Bronchial epithelial cell (primary cell): Measurements from ENCODE around the gene ZKSCAN1. TPM values are rescaled to one million over a fixed set of nuclear protein-coding genes. Genes with fewer than 3 reads are reported as not detected.
A peak's percentile ranks its signal among the peaks of the same experiment; 100 is the strongest.
"Not testable (repeated sequence)": the region's sequence is repeated elsewhere in the genome, so short reads cannot be mapped to it uniquely, and the experiment has no call there.

Source experiments
- DNase-seq: peaks from one replicate; pipeline ENCODE4 v3.0.0-alpha.2; 2010; ENCODE audit warnings: low read depth
- FAIRE-seq: peaks from 2 replicates; lab custom pipeline; 2011; peaks lifted over from hg19 to GRCh38; lab: Jason Lieb, UNC
- H3K27me3 ChIP-seq: 2 replicates; pipeline ENCODE4 v1.5.1; 2011; ENCODE audit warnings: low read length; ENCODE audit not compliant: control insufficient read depth, insufficient read depth
- H3K36me3 ChIP-seq: 2 replicates; pipeline ENCODE4 v1.5.1; 2011; ENCODE audit warnings: low read length; ENCODE audit not compliant: control insufficient read depth, insufficient read depth
- H3K4me3 ChIP-seq: 2 replicates; pipeline ENCODE4 v1.5.1; 2011; ENCODE audit warnings: mild to moderate bottlenecking, low read depth, low read length, control low read depth
- total RNA-seq: library from RNA; depleted of rRNA; stranded (reverse); fragments of >200 nt; gene quantifications from 2 replicates; pipeline ENCODE4 v1.2.1, GENCODE V29; 2014
- TF ChIP-seq, protein P1 (sequence below): IDR thresholded peaks from 2 replicates; pipeline ENCODE4 v1.5.1; 2011; ENCODE audit warnings: mild to moderate bottlenecking, moderate library complexity, low read length, control low read depth, inconsistent platforms; ENCODE audit not compliant: insufficient read depth, severe bottlenecking

Gene ZKSCAN1
- total RNA-seq, 1 donor from 2014 or later, result 25.0 TPM

- Histone ChIP-seq H3K36me3 (no peaks in the 10 kb centered on the region), H3K27me3 (no peaks in the 10 kb centered on the region), H3K4me3 (no peak overlapping the region)
- no peak for FAIRE-seq
- TF ChIP-seq, protein P1, sequence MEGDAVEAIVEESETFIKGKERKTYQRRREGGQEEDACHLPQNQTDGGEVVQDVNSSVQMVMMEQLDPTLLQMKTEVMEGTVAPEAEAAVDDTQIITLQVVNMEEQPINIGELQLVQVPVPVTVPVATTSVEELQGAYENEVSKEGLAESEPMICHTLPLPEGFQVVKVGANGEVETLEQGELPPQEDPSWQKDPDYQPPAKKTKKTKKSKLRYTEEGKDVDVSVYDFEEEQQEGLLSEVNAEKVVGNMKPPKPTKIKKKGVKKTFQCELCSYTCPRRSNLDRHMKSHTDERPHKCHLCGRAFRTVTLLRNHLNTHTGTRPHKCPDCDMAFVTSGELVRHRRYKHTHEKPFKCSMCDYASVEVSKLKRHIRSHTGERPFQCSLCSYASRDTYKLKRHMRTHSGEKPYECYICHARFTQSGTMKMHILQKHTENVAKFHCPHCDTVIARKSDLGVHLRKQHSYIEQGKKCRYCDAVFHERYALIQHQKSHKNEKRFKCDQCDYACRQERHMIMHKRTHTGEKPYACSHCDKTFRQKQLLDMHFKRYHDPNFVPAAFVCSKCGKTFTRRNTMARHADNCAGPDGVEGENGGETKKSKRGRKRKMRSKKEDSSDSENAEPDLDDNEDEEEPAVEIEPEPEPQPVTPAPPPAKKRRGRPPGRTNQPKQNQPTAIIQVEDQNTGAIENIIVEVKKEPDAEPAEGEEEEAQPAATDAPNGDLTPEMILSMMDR, result no peak
- DNase-seq, result no peak
Measured at GRCh38 chr7:100010901-100011300, 4.5 kb upstream of the ZKSCAN1 start.

DNA sequence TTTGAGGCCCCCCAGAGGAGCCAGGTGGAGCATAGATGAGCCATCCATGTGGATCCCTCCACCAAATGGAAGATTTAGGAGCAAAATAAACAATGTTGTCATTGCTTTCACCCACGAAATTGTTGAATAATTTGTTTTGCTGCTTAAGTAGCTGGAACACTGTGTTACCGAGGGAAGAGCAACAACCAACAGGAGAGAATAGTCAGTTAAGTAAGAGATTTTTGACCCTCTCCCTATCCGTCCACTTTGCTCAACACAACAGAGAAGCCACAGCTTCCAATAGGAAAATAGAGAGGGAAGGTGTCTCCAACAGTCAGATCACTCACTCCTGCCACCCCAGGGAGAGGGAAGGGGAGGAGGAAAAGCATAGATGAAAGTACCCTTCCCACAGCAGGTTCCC, 3.9 kb upstream of the ZKSCAN1 start:
- DNase-seq, result no peak
- no peak for FAIRE-seq
- TF ChIP-seq, protein P1, result no peak

DNA sequence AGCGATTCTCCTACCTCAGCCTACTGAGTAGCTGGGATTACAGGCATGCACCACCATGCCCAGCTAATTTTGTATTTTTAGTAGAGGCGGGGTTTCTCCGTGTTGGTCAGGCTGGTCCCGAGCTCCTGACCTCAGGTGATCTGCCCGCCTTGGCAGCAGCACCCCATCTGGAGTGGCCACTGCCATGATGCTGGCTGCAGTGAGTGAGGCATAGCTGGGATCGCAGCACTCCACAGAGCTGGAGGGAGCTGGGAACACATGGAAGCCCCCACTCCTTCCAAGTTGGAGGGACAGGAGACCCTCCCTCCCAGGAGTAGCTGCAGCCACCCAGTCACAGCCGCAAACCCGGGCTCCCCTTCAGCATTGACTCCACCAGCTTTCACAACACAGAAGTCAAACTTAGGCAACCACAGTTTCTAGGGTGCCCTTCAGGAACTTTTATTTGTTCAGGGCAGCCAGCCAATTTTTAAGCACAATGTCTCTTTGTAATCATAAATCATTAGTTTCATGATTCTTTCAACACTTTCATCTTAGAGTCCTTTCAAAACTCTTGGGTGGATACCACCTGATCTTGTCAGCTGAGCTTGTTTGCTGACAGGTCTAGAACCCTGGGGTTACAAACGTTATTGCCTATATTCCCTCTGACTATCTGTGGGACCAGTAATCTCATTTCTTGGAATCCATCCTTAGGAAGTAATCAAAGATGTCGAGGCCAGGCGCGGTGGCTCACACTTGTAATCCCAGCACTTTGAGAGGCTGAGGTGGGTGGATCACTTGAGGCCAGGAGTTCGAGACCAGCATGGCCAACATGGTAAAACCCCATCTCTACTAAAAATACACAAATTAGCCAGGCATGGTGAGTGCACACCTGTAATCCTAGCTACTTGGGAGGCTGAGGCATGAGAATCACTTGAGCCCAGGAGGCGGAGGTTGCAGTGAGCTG, 2.7 kb upstream of the ZKSCAN1 start:
- not testable (repeated sequence) for H3K27me3 ChIP-seq, H3K4me3 ChIP-seq, FAIRE-seq, H3K36me3 ChIP-seq
- DNase-seq, result peak; percentile 69

More for the DNA sequence above, 3.9 kb upstream of the ZKSCAN1 start:
- no peak overlapping the region for H3K4me3 ChIP-seq
- H3K27me3 ChIP-seq, result no peaks in the 10 kb centered on the region
- no peaks in the 10 kb centered on the region for H3K36me3 ChIP-seq

- DNase-seq (peak; percentile 82), FAIRE-seq (no peak)
- H3K36me3 ChIP-seq, result no peaks in the 10 kb centered on the region
- no peak overlapping the region for H3K4me3 ChIP-seq
- H3K27me3 ChIP-seq, result no peaks in the 10 kb centered on the region
- TF ChIP-seq, protein P1, result no peak
Measured at GRCh38 chr7:100013328-100013676, 2.1 kb upstream of the ZKSCAN1 start.

DNA sequence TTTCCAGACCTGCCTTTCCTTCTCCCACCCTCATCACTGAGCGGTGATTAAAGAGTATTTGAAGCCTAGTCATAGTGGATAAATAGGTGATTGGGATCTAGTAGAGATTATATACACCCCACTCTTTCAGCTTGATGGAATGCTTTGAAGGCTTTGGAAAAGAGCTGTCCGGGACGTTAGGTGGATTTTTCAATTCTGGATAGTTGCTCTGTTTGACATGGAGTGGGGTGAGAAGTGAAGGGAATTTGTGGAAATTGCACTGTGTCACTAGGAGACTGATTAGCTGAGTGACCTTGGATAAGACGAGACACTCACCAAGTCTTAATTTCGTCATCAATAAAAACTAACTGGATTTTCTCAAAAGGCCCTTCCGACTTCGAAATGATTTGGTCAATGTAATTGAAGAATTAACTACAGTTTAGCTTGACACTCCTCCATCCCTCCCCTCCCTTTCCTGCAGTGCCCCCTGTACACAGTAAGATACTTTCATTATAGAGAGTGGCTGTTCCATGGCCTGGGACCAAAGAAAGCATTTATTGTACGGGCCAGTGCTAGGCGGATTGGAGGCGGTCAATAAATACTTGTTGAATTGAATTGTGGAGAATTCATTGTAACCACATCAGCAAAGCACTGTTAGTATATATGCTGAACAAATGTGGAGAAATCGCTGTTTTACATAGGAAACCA, 962 bp downstream of the ZKSCAN1 start:
- H3K27me3 ChIP-seq, result no peaks in the 10 kb centered on the region
- H3K4me3 ChIP-seq, result peak overlapping the region; percentile 92
- TF ChIP-seq, protein P1, result no peak
- H3K36me3 ChIP-seq, result no peaks in the 10 kb centered on the region
- no peak for FAIRE-seq
- DNase-seq, result peak; percentile 13

GRCh38 chr7:100017300-100017699, 1.9 kb downstream of the ZKSCAN1 start:
- DNase-seq (no peak), FAIRE-seq (no peak)
- TF ChIP-seq, protein P1, result no peak
- H3K4me3 ChIP-seq, result no peak overlapping the region
- H3K36me3 ChIP-seq, result no peaks in the 10 kb centered on the region
- H3K27me3 ChIP-seq, result no peaks in the 10 kb centered on the region
